ENCODE measurements around the gene OAS1.

GRCh38 chr12:112900298-112901145 is 6.2 kb upstream of the OAS1 start:
- TF ChIP-seq FOXM1 (IDR thresholded peaks at IDR 0.05; ENCODE audit: borderline replicate concordance) = no peak
- no peak for TF ChIP-seq L3MBTL2 (conservative IDR thresholded peaks at IDR 0.05)
- no peak for TF ChIP-seq BHLHE40 (IDR thresholded peaks at IDR 0.05; ENCODE audit: borderline replicate concordance)
- TF ChIP-seq SUZ12 (IDR thresholded peaks at IDR 0.05) = no peak
- TF ChIP-seq TARDBP (IDR thresholded peaks at IDR 0.05) = no peak
- TF ChIP-seq FOXK2 (IDR thresholded peaks at IDR 0.05) = no peak

All from HEK293T (cell line).